GM23338 (cell line): ENCODE results near the gene TPST2. TPM values are rescaled to one million over a fixed set of nuclear protein-coding genes. Genes with fewer than 3 reads are reported as not detected.
A peak's percentile ranks its signal among the peaks of the same experiment; 100 is the strongest.

Experiments
- ATAC-seq: fragments of 200-7000 bp; cut with Tn5 transposase; 3 replicates; pipeline ENCODE4 v1.9.1; 2020
- DNase-seq: peaks from one replicate; pipeline ENCODE4 v3.0.0-alpha.2; 2015; ENCODE audit warnings: low spot score
- H2AFZ ChIP-seq: fragments of 200-600 bp; sonication (generic); 2 replicates; pipeline ENCODE4 v1.8.0; 2016; ENCODE audit warnings: antibody characterized with exemption, mild to moderate bottlenecking, moderate library complexity
- H3F3A ChIP-seq: fragments of 200-600 bp; sonication (generic); replicated peaks from 2 replicates; pipeline ENCODE4 v1.8.0; 2017; ENCODE audit warnings: antibody characterized with exemption, mixed run types, low read depth
- H3K27ac ChIP-seq: fragments of 200-600 bp; sonication (generic); 2 replicates; pipeline ENCODE4 v1.6.1; 2016; ENCODE audit warnings: low read depth
- H3K27me3 ChIP-seq: fragments of 200-600 bp; sonication (generic); 2 replicates; pipeline ENCODE4 v1.8.0; 2016; ENCODE audit warnings: mild to moderate bottlenecking, mixed run types, moderate library complexity; ENCODE audit not compliant: insufficient read depth
- H3K36me3 ChIP-seq: fragments of 200-600 bp; sonication (generic); 2 replicates; pipeline ENCODE4 v1.8.0; 2016; ENCODE audit warnings: mild to moderate bottlenecking; ENCODE audit not compliant: insufficient read depth
- H3K4me1 ChIP-seq: fragments of 200-600 bp; sonication (generic); 2 replicates; pipeline ENCODE4 v1.8.0; 2016; ENCODE audit warnings: mild to moderate bottlenecking, moderate library complexity; ENCODE audit not compliant: insufficient read depth
- H3K4me2 ChIP-seq: fragments of 200-600 bp; sonication (generic); 2 replicates; pipeline ENCODE4 v1.7.1; 2017; ENCODE audit warnings: mixed run types
- H3K4me3 ChIP-seq: fragments of 200-600 bp; sonication (generic); 2 replicates; pipeline ENCODE4 v1.6.1; 2016; ENCODE audit warnings: mixed run types
- H3K79me2 ChIP-seq: fragments of 200-600 bp; sonication (generic); replicated peaks from 2 replicates; pipeline ENCODE4 v1.8.0; 2017; ENCODE audit warnings: mild to moderate bottlenecking; ENCODE audit not compliant: insufficient read depth
- H3K9me2 ChIP-seq: fragments of 200-600 bp; sonication (generic); 2 replicates; pipeline ENCODE4 v1.8.0; 2017; ENCODE audit not compliant: insufficient read depth
- H4K20me1 ChIP-seq: fragments of 200-600 bp; sonication (generic); replicated peaks from 2 replicates; pipeline ENCODE4 v1.8.0; 2017; ENCODE audit warnings: mild to moderate bottlenecking; ENCODE audit not compliant: insufficient read depth
- H3K27ac Mint-ChIP-seq: 2 replicates; pipeline ENCODE4 v1.8.0; 2020; ENCODE audit warnings: inconsistent platforms, mild to moderate bottlenecking, moderate library complexity, mixed read lengths
- H3K27me3 Mint-ChIP-seq: 3 replicates; pipeline ENCODE4 v1.8.0; 2022; ENCODE audit warnings: low read depth, mild to moderate bottlenecking, moderate library complexity, mixed read lengths, inconsistent platforms; ENCODE audit not compliant: insufficient read depth, poor library complexity
- H3K36me3 Mint-ChIP-seq: 3 replicates; pipeline ENCODE4 v1.8.0; 2021; ENCODE audit warnings: low read depth, mild to moderate bottlenecking, inconsistent platforms, moderate library complexity, mixed read lengths
- H3K4me1 Mint-ChIP-seq: 3 replicates; pipeline ENCODE4 v1.8.0; 2020; ENCODE audit warnings: mild to moderate bottlenecking, inconsistent platforms, mixed read lengths
- H3K4me3 Mint-ChIP-seq: 3 replicates; pipeline ENCODE4 v1.8.0; 2021; ENCODE audit warnings: moderate library complexity, mild to moderate bottlenecking, inconsistent platforms, mixed read lengths
- H3K9me3 Mint-ChIP-seq: 3 replicates; pipeline ENCODE4 v1.8.0; 2020; ENCODE audit warnings: moderate library complexity, mild to moderate bottlenecking, inconsistent platforms, mixed read lengths
- CREB1 ChIP-seq: fragments of 250-450 bp; sonication (Bioruptor Pico); IDR thresholded peaks from 2 replicates; pipeline ENCODE4 v1.5.0; 2020; ENCODE audit warnings: low read depth, mild to moderate bottlenecking, moderate library complexity
- EZH2 ChIP-seq: fragments of 200-600 bp; sonication (generic); IDR thresholded peaks from one replicate; pipeline ENCODE4 v1.8.0; 2017; ENCODE audit warnings: antibody characterized with exemption, mild to moderate bottlenecking, low read depth; ENCODE audit not compliant: unreplicated experiment
- EZH2phosphoT487 ChIP-seq: fragments of 200-600 bp; sonication (generic); IDR thresholded peaks from one replicate; pipeline ENCODE4 v1.8.1; 2018; ENCODE audit warnings: antibody characterized with exemption; ENCODE audit not compliant: unreplicated experiment
- JUNB ChIP-seq: IDR thresholded peaks from one replicate; pipeline ENCODE4 v1.6.1; 2016; ENCODE audit warnings: antibody characterized with exemption; ENCODE audit not compliant: unreplicated experiment
- NANOG ChIP-seq: IDR thresholded peaks from 2 replicates; pipeline ENCODE4 v1.6.1; 2016; ENCODE audit warnings: antibody characterized with exemption, borderline replicate concordance
- POLR2AphosphoS5 ChIP-seq: IDR thresholded peaks from 2 replicates; pipeline ENCODE4 v1.6.1; 2016; ENCODE audit warnings: antibody characterized with exemption, low read depth
- STAT1 ChIP-seq: IDR thresholded peaks from one replicate; pipeline ENCODE4 v1.6.1; 2016; ENCODE audit warnings: antibody characterized with exemption; ENCODE audit not compliant: unreplicated experiment
- ZNF114 ChIP-seq: fragments of 250-450 bp; sonication (Bioruptor Pico); IDR thresholded peaks from 2 replicates; pipeline ENCODE4 v1.5.0; 2020; ENCODE audit warnings: mild to moderate bottlenecking, moderate library complexity
- ZNF331 ChIP-seq: fragments of 250-450 bp; sonication (Bioruptor Pico); IDR thresholded peaks from 2 replicates; pipeline ENCODE4 v1.5.0; 2020; ENCODE audit warnings: low read depth, mild to moderate bottlenecking, moderate library complexity
- polyA plus RNA-seq: library from polyadenylated mRNA; unstranded; fragments of >200 nt; fragmentation: Nextera tagmentation; extraction: Ambion mirVana; gene quantifications from 2 replicates; pipeline ENCODE4 v1.2.1, GENCODE V29; 2016
- total RNA-seq: library from RNA; depleted of rRNA; stranded (reverse); fragments of >200 nt; shearing (Covaris generic); gene quantifications from 2 replicates; pipeline ENCODE4 v1.2.3, GENCODE V29; 2014
- TF ChIP-seq, protein P1 (sequence below): IDR thresholded peaks from 2 replicates; pipeline ENCODE4 v1.6.1; 2016; ENCODE audit warnings: antibody characterized with exemption
- TF ChIP-seq, protein P2 (sequence below): IDR thresholded peaks from one replicate; pipeline ENCODE4 v1.6.1; 2018; ENCODE audit warnings: antibody characterized with exemption; ENCODE audit not compliant: unreplicated experiment
- TF ChIP-seq, protein P3 (sequence below), 2 experiments: fragments of 200-600 bp in 1 of 2; sonication (generic) in 1 of 2; conservative IDR thresholded peaks; 2 replicates each; pipeline versions ENCODE4 v1.5.1 to v1.6.1; 2016 to 2017; ENCODE audit warnings: antibody characterized with exemption in 2 of 2, low read depth in 2 of 2, mild to moderate bottlenecking in 2 of 2, moderate library complexity in 1 of 2

Gene TPST2
- total and polyA plus RNA-seq, 2 experiments from 2014 or later = 37.9 to 127 TPM

DNA sequence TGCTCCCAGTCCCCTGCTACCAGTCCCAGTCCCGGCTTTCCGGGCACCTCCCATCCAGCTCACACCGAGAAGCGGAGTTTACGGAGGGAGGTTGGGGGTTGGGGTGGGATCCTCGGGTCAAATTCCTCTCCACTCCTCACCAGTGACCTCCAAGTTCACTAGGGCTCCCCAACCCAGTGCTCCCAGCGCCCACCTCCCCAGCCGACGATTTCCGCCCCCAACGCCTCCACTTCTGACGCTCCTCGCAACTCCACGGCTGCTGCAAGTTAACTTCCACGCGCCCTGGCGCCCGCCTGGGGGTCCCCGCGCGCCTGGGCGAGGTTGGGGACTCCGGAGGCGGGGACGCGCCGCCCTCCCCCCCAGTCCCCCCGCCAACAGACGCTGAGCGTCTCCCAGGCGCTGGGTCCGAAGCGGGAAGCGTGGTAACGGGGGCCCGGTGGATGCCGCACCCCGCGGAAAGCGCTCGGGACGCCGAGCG is 526 bp downstream of the TPST2 start:
- H3K4me3 Mint-ChIP-seq = peak overlapping the region; percentile 84
- peak; percentile 76 for DNase-seq
- H3K27ac ChIP-seq = peak overlapping the region; percentile 45; the same call in 1 of the 2 replicates
- H4K20me1 ChIP-seq = peaks cover 34% of the 10 kb centered on the region
- H3K36me3 Mint-ChIP-seq = peaks cover 31% of the 10 kb centered on the region
- peaks cover 53% of the 10 kb centered on the region for H3K79me2 ChIP-seq
- peaks cover 13% of the 10 kb centered on the region for H3K27me3 Mint-ChIP-seq
- peak overlapping the region; percentile 94 for H3K4me3 ChIP-seq
- no peaks in the 10 kb centered on the region for H3K27me3 ChIP-seq
- H3K4me2 ChIP-seq = peak overlapping the region; percentile 95
- TF ChIP-seq STAT1 = no peak
- TF ChIP-seq ZNF114 = no peak
- no peak for TF ChIP-seq ZNF331 (CRISPR knock-in tag)
- no peak for TF ChIP-seq EZH2phosphoT487
- no peak for TF ChIP-seq POLR2AphosphoS5
- TF ChIP-seq, protein P1, sequence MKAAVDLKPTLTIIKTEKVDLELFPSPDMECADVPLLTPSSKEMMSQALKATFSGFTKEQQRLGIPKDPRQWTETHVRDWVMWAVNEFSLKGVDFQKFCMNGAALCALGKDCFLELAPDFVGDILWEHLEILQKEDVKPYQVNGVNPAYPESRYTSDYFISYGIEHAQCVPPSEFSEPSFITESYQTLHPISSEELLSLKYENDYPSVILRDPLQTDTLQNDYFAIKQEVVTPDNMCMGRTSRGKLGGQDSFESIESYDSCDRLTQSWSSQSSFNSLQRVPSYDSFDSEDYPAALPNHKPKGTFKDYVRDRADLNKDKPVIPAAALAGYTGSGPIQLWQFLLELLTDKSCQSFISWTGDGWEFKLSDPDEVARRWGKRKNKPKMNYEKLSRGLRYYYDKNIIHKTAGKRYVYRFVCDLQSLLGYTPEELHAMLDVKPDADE = no peak
- H3K36me3 ChIP-seq = peaks cover 3% of the 10 kb centered on the region; the same call in 1 of the 2 replicates
- peaks cover 46% of the 10 kb centered on the region for H3K4me1 ChIP-seq
- no peaks in the 10 kb centered on the region for H3K9me2 ChIP-seq
- ATAC-seq = peak; percentile 65
- peaks cover 9% of the 10 kb centered on the region; the same call in 1 of the 2 replicates for H3F3A ChIP-seq
- H2AFZ ChIP-seq = no peak overlapping the region
- peaks cover 42% of the 10 kb centered on the region for H3K4me1 Mint-ChIP-seq
- no peak overlapping the region for H3K27ac Mint-ChIP-seq
- no peaks in the 10 kb centered on the region; the same call in 2 of the 3 replicates for H3K9me3 Mint-ChIP-seq

DNA sequence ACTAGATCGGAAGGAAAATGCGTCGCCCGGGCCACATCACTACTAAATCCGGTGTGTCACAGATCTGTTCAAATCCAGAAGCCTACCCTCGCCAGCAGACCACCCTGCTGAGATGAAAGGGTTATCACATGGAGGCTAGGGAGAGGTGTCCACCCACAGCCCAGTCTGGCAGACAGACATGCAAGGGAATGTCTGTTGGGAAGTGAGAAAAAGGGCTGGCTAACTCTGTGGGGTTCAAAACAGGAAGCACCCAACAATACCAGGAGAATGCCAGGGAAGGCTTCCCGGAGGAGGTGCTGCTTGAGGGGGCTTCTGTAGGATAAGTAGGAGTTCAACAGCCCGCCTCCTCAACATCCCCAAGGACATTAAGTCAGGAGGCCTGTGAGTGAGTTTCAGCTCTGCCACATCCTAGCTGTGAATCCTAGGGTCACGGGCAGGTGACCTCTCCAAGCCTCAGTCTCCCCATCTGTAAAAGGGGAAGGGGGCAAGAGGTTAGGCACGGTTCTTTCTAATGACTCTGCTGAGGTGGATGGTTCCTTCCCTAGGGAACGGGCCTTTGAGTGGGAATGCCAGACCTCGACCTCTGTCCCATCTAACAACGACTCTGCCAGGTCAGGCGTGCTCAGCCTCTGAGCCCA is 1.1 kb downstream of the TPST2 start:
- H3F3A ChIP-seq = peaks cover 11% of the 10 kb centered on the region; the same call in 1 of the 2 replicates
- H3K4me3 ChIP-seq = peak overlapping the region; percentile 94
- peaks cover 47% of the 10 kb centered on the region for H3K4me1 ChIP-seq
- Mint-ChIP-seq H3K9me3 (no peaks in the 10 kb centered on the region; the same call in 2 of the 3 replicates), H3K4me1 (peaks cover 48% of the 10 kb centered on the region), H3K27ac (no peak overlapping the region), H3K36me3 (peaks cover 36% of the 10 kb centered on the region), H3K4me3 (peak overlapping the region; percentile 84), H3K27me3 (peaks cover 16% of the 10 kb centered on the region)
- no peaks in the 10 kb centered on the region for H3K27me3 ChIP-seq
- DNase-seq (no peak), ATAC-seq (no peak)
- H3K79me2 ChIP-seq = peaks cover 59% of the 10 kb centered on the region
- H3K36me3 ChIP-seq = peaks cover 3% of the 10 kb centered on the region; the same call in 1 of the 2 replicates
- H3K9me2 ChIP-seq = no peaks in the 10 kb centered on the region
- peaks cover 39% of the 10 kb centered on the region for H4K20me1 ChIP-seq
- no peak overlapping the region for H2AFZ ChIP-seq
- H3K4me2 ChIP-seq = peak overlapping the region; percentile 95
- H3K27ac ChIP-seq = peak overlapping the region; percentile 45; the same call in 1 of the 2 replicates
- TF ChIP-seq NANOG (no peak), JUNB (no peak), STAT1 (no peak), EZH2phosphoT487 (no peak), CREB1 (CRISPR knock-in tag) (no peak), ZNF114 (no peak), EZH2 (no peak), POLR2AphosphoS5 (no peak), ZNF331 (CRISPR knock-in tag) (no peak)
- TF ChIP-seq, protein P2, sequence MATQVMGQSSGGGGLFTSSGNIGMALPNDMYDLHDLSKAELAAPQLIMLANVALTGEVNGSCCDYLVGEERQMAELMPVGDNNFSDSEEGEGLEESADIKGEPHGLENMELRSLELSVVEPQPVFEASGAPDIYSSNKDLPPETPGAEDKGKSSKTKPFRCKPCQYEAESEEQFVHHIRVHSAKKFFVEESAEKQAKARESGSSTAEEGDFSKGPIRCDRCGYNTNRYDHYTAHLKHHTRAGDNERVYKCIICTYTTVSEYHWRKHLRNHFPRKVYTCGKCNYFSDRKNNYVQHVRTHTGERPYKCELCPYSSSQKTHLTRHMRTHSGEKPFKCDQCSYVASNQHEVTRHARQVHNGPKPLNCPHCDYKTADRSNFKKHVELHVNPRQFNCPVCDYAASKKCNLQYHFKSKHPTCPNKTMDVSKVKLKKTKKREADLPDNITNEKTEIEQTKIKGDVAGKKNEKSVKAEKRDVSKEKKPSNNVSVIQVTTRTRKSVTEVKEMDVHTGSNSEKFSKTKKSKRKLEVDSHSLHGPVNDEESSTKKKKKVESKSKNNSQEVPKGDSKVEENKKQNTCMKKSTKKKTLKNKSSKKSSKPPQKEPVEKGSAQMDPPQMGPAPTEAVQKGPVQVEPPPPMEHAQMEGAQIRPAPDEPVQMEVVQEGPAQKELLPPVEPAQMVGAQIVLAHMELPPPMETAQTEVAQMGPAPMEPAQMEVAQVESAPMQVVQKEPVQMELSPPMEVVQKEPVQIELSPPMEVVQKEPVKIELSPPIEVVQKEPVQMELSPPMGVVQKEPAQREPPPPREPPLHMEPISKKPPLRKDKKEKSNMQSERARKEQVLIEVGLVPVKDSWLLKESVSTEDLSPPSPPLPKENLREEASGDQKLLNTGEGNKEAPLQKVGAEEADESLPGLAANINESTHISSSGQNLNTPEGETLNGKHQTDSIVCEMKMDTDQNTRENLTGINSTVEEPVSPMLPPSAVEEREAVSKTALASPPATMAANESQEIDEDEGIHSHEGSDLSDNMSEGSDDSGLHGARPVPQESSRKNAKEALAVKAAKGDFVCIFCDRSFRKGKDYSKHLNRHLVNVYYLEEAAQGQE = no peak
- TF ChIP-seq, protein P3, sequence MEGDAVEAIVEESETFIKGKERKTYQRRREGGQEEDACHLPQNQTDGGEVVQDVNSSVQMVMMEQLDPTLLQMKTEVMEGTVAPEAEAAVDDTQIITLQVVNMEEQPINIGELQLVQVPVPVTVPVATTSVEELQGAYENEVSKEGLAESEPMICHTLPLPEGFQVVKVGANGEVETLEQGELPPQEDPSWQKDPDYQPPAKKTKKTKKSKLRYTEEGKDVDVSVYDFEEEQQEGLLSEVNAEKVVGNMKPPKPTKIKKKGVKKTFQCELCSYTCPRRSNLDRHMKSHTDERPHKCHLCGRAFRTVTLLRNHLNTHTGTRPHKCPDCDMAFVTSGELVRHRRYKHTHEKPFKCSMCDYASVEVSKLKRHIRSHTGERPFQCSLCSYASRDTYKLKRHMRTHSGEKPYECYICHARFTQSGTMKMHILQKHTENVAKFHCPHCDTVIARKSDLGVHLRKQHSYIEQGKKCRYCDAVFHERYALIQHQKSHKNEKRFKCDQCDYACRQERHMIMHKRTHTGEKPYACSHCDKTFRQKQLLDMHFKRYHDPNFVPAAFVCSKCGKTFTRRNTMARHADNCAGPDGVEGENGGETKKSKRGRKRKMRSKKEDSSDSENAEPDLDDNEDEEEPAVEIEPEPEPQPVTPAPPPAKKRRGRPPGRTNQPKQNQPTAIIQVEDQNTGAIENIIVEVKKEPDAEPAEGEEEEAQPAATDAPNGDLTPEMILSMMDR (conservative IDR thresholded peaks at IDR 0.05; ENCODE audit: low read depth in 2 of 2) = no peak
- TF ChIP-seq, protein P1 = no peak
